Karpas-422 (cell line): Measurements from ENCODE around the gene RNF182. TPM values are rescaled to one million over a fixed set of nuclear protein-coding genes. Genes with fewer than 3 reads are reported as not detected.
A peak's percentile ranks its signal among the peaks of the same experiment; 100 is the strongest.
"Not testable (repeated sequence)": the region's sequence is repeated elsewhere in the genome, so short reads cannot be mapped to it uniquely, and the experiment has no call there.

Source experiments
- DNase-seq: peaks from one replicate; pipeline ENCODE4 v3.0.0-alpha.2; 2015
- H2AFZ ChIP-seq: fragments of 200-600 bp; sonication (generic); 2 replicates; pipeline ENCODE4 v1.6.1; 2014; ENCODE audit warnings: antibody characterized with exemption, low read length, mixed read lengths
- H3K27ac ChIP-seq: fragments of 200-600 bp; sonication (generic); 2 replicates; pipeline ENCODE4 v1.5.1; 2014; ENCODE audit warnings: mild to moderate bottlenecking, low read length, moderate library complexity
- H3K27me3 ChIP-seq: fragments of 200-600 bp; sonication (generic); 2 replicates; pipeline ENCODE4 v1.6.1; 2014; ENCODE audit warnings: low read length, mixed read lengths
- H3K36me3 ChIP-seq: fragments of 200-600 bp; sonication (generic); 2 replicates; pipeline ENCODE4 v1.6.1; 2014; ENCODE audit warnings: low read length, mixed read lengths; ENCODE audit not compliant: insufficient read depth
- H3K4me1 ChIP-seq: fragments of 200-600 bp; sonication (generic); 2 replicates; pipeline ENCODE4 v1.6.1; 2014; ENCODE audit warnings: mild to moderate bottlenecking, low read length, mixed read lengths
- H3K4me2 ChIP-seq: fragments of 200-600 bp; sonication (generic); 2 replicates; pipeline ENCODE4 v1.6.1; 2014; ENCODE audit warnings: low read length, low read depth, mild to moderate bottlenecking; ENCODE audit not compliant: poor library complexity, severe bottlenecking
- H3K4me3 ChIP-seq: fragments of 200-600 bp; sonication (generic); 2 replicates; pipeline ENCODE4 v1.5.1; 2014; ENCODE audit warnings: mild to moderate bottlenecking, antibody characterized with exemption, low read length, mixed read lengths
- H3K79me2 ChIP-seq: fragments of 200-600 bp; sonication (generic); 2 replicates; pipeline ENCODE4 v1.6.1; 2014; ENCODE audit warnings: mild to moderate bottlenecking, low read length, mixed read lengths
- H3K9ac ChIP-seq: fragments of 200-600 bp; sonication (generic); 2 replicates; pipeline ENCODE4 v1.6.0; 2014; ENCODE audit warnings: low read length
- H3K9me2 ChIP-seq: fragments of 200-600 bp; sonication (generic), shearing (Covaris generic); replicated peaks from 2 replicates; pipeline ENCODE4 v1.6.0; 2014; ENCODE audit warnings: mild to moderate bottlenecking, low read length, moderate library complexity; ENCODE audit not compliant: insufficient read depth
- H3K9me3 ChIP-seq: fragments of 300-700, 200-600 bp; sonication (generic); 2 replicates; pipeline ENCODE4 v1.6.1; 2014; ENCODE audit warnings: low read length, mixed read lengths
- H4K20me1 ChIP-seq: fragments of 200-600 bp; sonication (generic); 2 replicates; pipeline ENCODE4 v1.6.1; 2014; ENCODE audit warnings: mild to moderate bottlenecking, antibody characterized with exemption, low read length, low read depth; ENCODE audit not compliant: insufficient read depth
- total RNA-seq: library from RNA; depleted of rRNA; stranded (reverse); fragments of >200 nt; shearing (Covaris generic); gene quantifications from 2 replicates; pipeline ENCODE4 v1.2.3, GENCODE V29; 2014; ENCODE audit warnings: low replicate concordance; rRNA removed

The RNF182 gene, protein sequence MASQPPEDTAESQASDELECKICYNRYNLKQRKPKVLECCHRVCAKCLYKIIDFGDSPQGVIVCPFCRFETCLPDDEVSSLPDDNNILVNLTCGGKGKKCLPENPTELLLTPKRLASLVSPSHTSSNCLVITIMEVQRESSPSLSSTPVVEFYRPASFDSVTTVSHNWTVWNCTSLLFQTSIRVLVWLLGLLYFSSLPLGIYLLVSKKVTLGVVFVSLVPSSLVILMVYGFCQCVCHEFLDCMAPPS
- total RNA-seq, result not detected in 2 replicates

DNA sequence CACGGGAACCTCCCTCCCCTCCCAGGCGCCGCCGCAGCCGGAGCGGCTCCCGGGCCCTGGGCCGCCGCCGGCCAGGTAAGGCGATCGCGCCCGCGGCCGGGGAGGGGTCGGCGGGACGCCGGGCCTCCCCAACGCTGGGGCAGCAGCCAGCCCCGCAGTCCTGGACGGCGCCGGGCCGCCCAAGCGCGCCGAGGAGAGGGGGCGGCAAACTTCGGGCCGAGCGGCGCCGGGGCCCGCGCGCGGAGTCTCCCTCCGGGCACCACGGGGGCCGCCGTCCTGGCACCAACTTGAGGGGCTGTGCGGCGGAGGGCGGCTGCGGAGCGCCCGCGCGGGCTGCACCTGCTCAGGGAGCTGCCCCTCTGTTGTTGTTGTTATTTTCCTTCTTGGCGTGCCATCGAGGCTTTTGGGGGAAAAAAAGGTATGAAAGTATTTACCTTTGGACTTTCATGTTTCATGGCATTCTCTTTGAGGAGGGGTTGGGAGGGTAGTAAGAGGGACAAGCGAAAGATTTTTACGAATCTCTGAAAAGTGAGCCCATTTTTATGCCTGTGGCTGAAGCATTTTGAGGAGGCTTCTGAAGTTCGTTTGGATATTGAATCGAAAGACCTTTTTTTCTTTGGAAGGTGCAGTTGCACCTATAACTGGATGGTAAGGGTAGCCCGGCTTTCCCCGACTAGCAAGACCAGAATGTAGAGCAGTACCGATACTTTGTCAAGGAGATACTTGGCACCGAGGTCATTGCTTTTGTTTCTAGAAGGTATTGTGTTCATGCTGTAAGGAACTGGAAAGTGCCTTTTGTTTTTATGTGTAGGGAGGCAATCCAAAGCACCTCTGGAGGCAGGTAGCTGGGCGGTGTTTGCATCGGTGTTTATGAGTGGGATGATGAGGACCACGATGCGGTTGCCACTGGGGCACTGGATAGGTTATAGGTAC, at the start of gene RNF182:
TSS of gene RNF182 (plus strand) at position 4 of the 933 bp plus-strand sequence. CDS start 52,168 bp downstream, outside the sequence.
- Histone ChIP-seq H3K27ac (no peak within 1 kb of the TSS), H3K9ac (no peak within 1 kb of the TSS), H3K79me2 (no peaks in the 10 kb centered on the region), H3K27me3 (no peaks in the 10 kb centered on the region), H3K9me3 (no peaks in the 10 kb centered on the region), H3K36me3 (no peaks in the 10 kb centered on the region), H2AFZ (no peak within 1 kb of the TSS), H3K4me3 (no peak within 1 kb of the TSS), H4K20me1 (no peaks in the 10 kb centered on the region), H3K4me1 (no peaks in the 10 kb centered on the region), H3K4me2 (no peak within 1 kb of the TSS), H3K9me2 (no peaks in the 10 kb centered on the region)
- DNase-seq, result no peak

DNA sequence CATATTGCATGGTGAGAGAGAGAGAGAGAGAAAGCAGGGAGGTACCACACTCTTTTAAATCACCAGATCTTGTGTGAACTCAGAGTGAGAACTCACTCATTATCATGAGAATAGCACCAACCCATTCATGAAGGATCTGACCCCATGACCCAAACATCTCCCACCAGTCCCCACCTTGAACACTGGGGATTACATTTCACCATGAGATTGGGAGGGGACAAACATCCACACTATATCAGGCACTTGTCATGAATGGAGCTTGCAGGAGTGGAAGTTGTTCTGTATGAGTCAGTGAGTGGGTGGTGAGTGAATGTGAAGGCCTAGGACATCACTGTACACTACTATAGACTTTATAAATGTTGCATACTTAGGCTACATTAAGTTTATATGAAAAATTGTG, 47.7 kb upstream of the RNF182 start:
- H3K4me2 ChIP-seq, result no peak overlapping the region
- H3K9me3 ChIP-seq, result no peaks in the 10 kb centered on the region
- H3K27ac ChIP-seq, result no peak overlapping the region
- no peak overlapping the region for H3K4me3 ChIP-seq
- H3K9me2 ChIP-seq, result no peaks in the 10 kb centered on the region
- no peaks in the 10 kb centered on the region for H3K27me3 ChIP-seq
- no peak overlapping the region for H3K9ac ChIP-seq
- H3K36me3 ChIP-seq, result no peaks in the 10 kb centered on the region
- no peak overlapping the region for H2AFZ ChIP-seq
- no peaks in the 10 kb centered on the region for H4K20me1 ChIP-seq
- H3K79me2 ChIP-seq, result no peaks in the 10 kb centered on the region
- peaks cover 9% of the 10 kb centered on the region for H3K4me1 ChIP-seq
- DNase-seq, result no peak

DNA sequence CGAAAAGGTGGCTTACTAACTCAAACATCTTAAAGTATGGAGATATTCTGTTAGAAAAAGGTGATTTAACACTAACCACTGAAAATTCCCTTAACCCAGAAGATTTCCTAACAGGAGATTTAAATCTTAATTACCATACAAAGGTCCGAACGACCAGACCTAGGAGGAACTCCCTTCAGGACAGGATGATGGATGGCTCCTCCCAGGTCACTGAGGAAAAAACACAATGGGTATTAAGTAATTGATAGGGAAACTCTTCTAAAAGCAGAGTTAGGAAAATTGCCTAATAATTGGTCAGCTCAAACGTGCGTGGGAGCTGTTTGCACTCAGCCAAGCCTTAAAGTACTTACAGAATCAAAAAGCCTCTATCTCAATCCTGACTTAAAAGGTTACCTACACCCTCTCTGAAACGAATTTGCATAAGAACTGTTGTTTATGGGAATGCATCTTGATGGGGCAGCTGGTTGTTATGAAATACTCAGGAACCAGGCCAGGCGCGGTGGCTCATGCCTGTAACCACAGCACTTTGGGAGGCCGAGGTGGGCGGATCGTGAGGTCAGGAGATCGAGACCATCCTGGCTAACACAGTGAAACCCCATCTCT, 44.6 kb upstream of the RNF182 start:
- H3K9ac ChIP-seq, H3K27ac ChIP-seq, H2AFZ ChIP-seq, H3K9me3 ChIP-seq, H3K79me2 ChIP-seq, H3K4me3 ChIP-seq, H3K9me2 ChIP-seq, H3K4me1 ChIP-seq, H4K20me1 ChIP-seq, H3K4me2 ChIP-seq, H3K27me3 ChIP-seq, H3K36me3 ChIP-seq: not testable (repeated sequence)
- peak; percentile 34 for DNase-seq

GRCh38 chr6:13881621-13882165, 43.1 kb upstream of the RNF182 start:
- H3K9me2 ChIP-seq, result no peaks in the 10 kb centered on the region
- no peaks in the 10 kb centered on the region for H3K79me2 ChIP-seq
- no peaks in the 10 kb centered on the region for H3K36me3 ChIP-seq
- H3K27me3 ChIP-seq, result no peaks in the 10 kb centered on the region
- H4K20me1 ChIP-seq, result no peaks in the 10 kb centered on the region
- H3K27ac ChIP-seq, result no peak overlapping the region
- H2AFZ ChIP-seq, result no peak overlapping the region
- H3K9ac ChIP-seq, result no peak overlapping the region
- H3K4me2 ChIP-seq, result no peak overlapping the region
- H3K4me3 ChIP-seq, result no peak overlapping the region
- peak; percentile 19 for DNase-seq
- no peaks in the 10 kb centered on the region for H3K9me3 ChIP-seq
- no peaks in the 10 kb centered on the region for H3K4me1 ChIP-seq

DNA sequence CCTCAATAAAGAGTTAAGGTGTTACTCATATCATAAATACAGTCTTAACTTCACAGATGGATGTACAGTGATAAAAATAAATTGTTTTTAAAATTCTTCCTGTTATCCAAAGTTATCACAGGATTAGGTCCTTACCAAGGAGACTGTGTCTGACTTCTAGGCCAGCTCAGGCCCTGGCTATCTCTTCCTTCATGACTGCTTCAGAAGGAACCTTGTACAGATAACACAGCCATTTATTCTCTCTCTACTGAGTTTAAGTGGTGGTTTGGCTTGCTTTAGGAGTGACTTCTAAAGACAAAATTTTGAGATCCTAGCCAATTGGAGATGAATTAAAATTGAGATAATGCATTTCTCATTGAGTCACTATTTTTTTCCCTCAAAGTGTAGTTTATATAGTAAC, 40.8 kb upstream of the RNF182 start:
- no peaks in the 10 kb centered on the region for H3K79me2 ChIP-seq
- H3K27me3 ChIP-seq, result no peaks in the 10 kb centered on the region

DNA sequence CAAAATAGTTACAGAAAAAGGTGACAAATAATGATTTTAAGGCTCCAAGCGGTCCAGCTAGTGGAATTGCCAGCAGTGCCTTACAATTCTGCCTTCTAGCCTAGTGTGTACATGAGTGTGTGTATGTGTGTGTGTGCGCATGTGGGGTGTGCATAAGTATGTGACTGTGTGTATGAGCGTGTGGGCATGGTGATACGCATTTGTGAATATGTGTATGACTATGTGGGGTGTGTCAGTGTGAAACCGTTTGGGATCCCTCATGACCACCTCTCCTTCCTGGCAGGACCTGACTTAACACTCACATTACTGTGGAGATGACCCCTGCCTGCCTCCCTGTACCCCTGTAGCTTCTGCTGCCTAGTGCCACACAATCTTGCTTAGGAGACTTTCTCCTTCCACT, 40.4 kb upstream of the RNF182 start:
- Histone ChIP-seq H3K9me3 (no peaks in the 10 kb centered on the region), H3K27me3 (no peaks in the 10 kb centered on the region)
- DNase-seq, result no peak

More for the DNA sequence above, 40.8 kb upstream of the RNF182 start:
- H3K9me2 ChIP-seq, result no peaks in the 10 kb centered on the region
- no peaks in the 10 kb centered on the region for H3K4me1 ChIP-seq
- no peaks in the 10 kb centered on the region for H4K20me1 ChIP-seq
- no peak overlapping the region for H3K27ac ChIP-seq
- no peaks in the 10 kb centered on the region for H3K36me3 ChIP-seq
- no peak overlapping the region for H3K4me2 ChIP-seq
- H3K9ac ChIP-seq, result no peak overlapping the region
- H3K9me3 ChIP-seq, result no peaks in the 10 kb centered on the region
- H2AFZ ChIP-seq, result no peak overlapping the region
- H3K4me3 ChIP-seq, result no peak overlapping the region
- DNase-seq, result peak; percentile 23

DNA sequence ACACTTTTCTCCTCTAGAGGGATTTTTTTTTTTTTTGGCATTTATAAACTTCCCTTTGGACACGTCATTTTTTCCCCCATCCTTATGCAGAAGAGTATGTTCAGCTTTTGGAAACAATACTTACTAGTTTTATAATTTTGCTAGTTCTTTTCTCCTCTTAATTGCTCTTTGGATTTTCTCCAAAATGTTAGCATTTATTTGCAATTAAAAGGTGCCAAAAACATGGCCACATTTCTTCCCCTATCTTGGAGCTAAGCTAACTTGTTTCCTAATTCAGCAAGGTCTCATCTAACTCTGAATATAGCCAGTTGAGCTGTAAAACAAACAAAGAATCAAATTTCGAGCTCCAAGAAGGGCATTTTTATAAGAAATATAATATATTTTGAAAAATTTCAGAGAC, 39.2 kb upstream of the RNF182 start:
- Histone ChIP-seq H3K79me2 (no peaks in the 10 kb centered on the region), H3K9me2 (no peaks in the 10 kb centered on the region), H3K27me3 (no peaks in the 10 kb centered on the region), H3K9ac (no peak overlapping the region), H3K36me3 (no peaks in the 10 kb centered on the region), H3K9me3 (no peaks in the 10 kb centered on the region), H3K4me2 (no peak overlapping the region), H3K27ac (no peak overlapping the region), H3K4me3 (no peak overlapping the region), H3K4me1 (no peaks in the 10 kb centered on the region), H2AFZ (no peak overlapping the region), H4K20me1 (no peaks in the 10 kb centered on the region)
- DNase-seq, result no peak

More for the DNA sequence above, 40.4 kb upstream of the RNF182 start:
- no peak overlapping the region for H3K27ac ChIP-seq
- no peaks in the 10 kb centered on the region for H3K4me1 ChIP-seq
- H3K79me2 ChIP-seq, result no peaks in the 10 kb centered on the region
- H3K36me3 ChIP-seq, result no peaks in the 10 kb centered on the region
- no peak overlapping the region for H2AFZ ChIP-seq
- no peak overlapping the region for H3K4me2 ChIP-seq
- H3K4me3 ChIP-seq, result no peak overlapping the region
- H4K20me1 ChIP-seq, result no peaks in the 10 kb centered on the region
- no peaks in the 10 kb centered on the region for H3K9me2 ChIP-seq
- no peak overlapping the region for H3K9ac ChIP-seq

- H3K9me3 ChIP-seq, result no peaks in the 10 kb centered on the region
- no peak overlapping the region for H3K4me2 ChIP-seq
- no peaks in the 10 kb centered on the region for H3K4me1 ChIP-seq
- H3K9ac ChIP-seq, result no peak overlapping the region
- H3K79me2 ChIP-seq, result no peaks in the 10 kb centered on the region
- H3K36me3 ChIP-seq, result no peaks in the 10 kb centered on the region
- H3K27me3 ChIP-seq, result no peaks in the 10 kb centered on the region
- H2AFZ ChIP-seq, result no peak overlapping the region
- no peak overlapping the region for H3K27ac ChIP-seq
- no peak for DNase-seq
- no peaks in the 10 kb centered on the region for H4K20me1 ChIP-seq
- H3K4me3 ChIP-seq, result no peak overlapping the region
- H3K9me2 ChIP-seq, result no peaks in the 10 kb centered on the region
Observed at GRCh38 chr6:13886949-13887348, 37.8 kb upstream of the RNF182 start.
